ENCODE data around the gene C14orf93. TPM values are rescaled to one million over a fixed set of nuclear protein-coding genes. Genes with fewer than 3 reads are reported as not detected.
A peak's percentile ranks its signal among the peaks of the same experiment; 100 is the strongest.

Gene C14orf93
- total and polyA plus RNA-seq, 5 donors: 4.1 to 11.4 (median 6.6) TPM

GRCh38 chr14:23000860-23001259 is 9.1 kb downstream of the C14orf93 start:
- Histone ChIP-seq H3K9me3 (ENCODE audit: control insufficient read depth, low read length) (no peaks in the 10 kb centered on the region), H3K4me3 (ENCODE audit: low read length) (no peak overlapping the region), H3K27ac (ENCODE audit: low read length) (no peak overlapping the region), H3K27me3 (ENCODE audit: control insufficient read depth, insufficient read depth) (no peaks in the 10 kb centered on the region), H3K4me1 (ENCODE audit: control insufficient read depth, insufficient read depth, low read length) (peaks cover 2% of the 10 kb centered on the region)
- no peak for DNase-seq
- no peak for ATAC-seq
- 98% methylated on average over 2 of the region's 2 CpGs for WGBS
- intact Hi-C loops (cut with DNase I): no loop called here

- WGBS: 71% methylated on average over 16 of the region's 16 CpGs
- Histone ChIP-seq H3K27ac (ENCODE audit: low read length) (no peak overlapping the region), H3K4me1 (ENCODE audit: control insufficient read depth, insufficient read depth, low read length) (peaks cover 2% of the 10 kb centered on the region), H3K4me3 (ENCODE audit: low read length) (no peak overlapping the region), H3K27me3 (ENCODE audit: control insufficient read depth, insufficient read depth) (no peaks in the 10 kb centered on the region), H3K9me3 (ENCODE audit: control insufficient read depth, low read length) (no peaks in the 10 kb centered on the region)
- ATAC-seq (peak; percentile 46 to 50), DNase-seq (no peak)
- intact Hi-C loops (cut with DNase I): no loop called here
These were observed 11.5 kb downstream of the C14orf93 start for GRCh38 chr14:22998329-22999012.

- WGBS: 56% methylated on average over 9 of the region's 9 CpGs
- Histone ChIP-seq H3K4me3 (ENCODE audit: low read length) (no peak overlapping the region), H3K9me3 (ENCODE audit: control insufficient read depth, low read length) (no peaks in the 10 kb centered on the region), H3K4me1 (ENCODE audit: control insufficient read depth, insufficient read depth, low read length) (peaks cover 2% of the 10 kb centered on the region), H3K27ac (ENCODE audit: low read length) (no peak overlapping the region), H3K27me3 (ENCODE audit: control insufficient read depth, insufficient read depth) (no peaks in the 10 kb centered on the region)
- ATAC-seq (peak in 1 of 2 donors; percentile 40), DNase-seq (no peak)
- intact Hi-C loops (cut with DNase I): no loop called here
These were observed 12.1 kb downstream of the C14orf93 start for GRCh38 chr14:22997676-22998323.

GRCh38 chr14:22996768-22997654 is 12.9 kb downstream of the C14orf93 start:
- intact Hi-C loops (cut with DNase I): no loop called here
- Histone ChIP-seq H3K27ac (ENCODE audit: low read length) (no peak overlapping the region), H3K4me1 (ENCODE audit: control insufficient read depth, insufficient read depth, low read length) (peaks cover 2% of the 10 kb centered on the region), H3K4me3 (ENCODE audit: low read length) (no peak overlapping the region), H3K27me3 (ENCODE audit: control insufficient read depth, insufficient read depth) (no peaks in the 10 kb centered on the region), H3K9me3 (ENCODE audit: control insufficient read depth, low read length) (no peaks in the 10 kb centered on the region)
- 76% methylated on average over 11 of the region's 11 CpGs for WGBS
- DNase-seq (no peak), ATAC-seq (no peak)

GRCh38 chr14:22995889-22996625 is 13.9 kb downstream of the C14orf93 start:
- no peak overlapping the region for H3K4me3 ChIP-seq (ENCODE audit: low read length)
- no peaks in the 10 kb centered on the region for H3K9me3 ChIP-seq (ENCODE audit: control insufficient read depth, low read length)
- no peak overlapping the region for H3K27ac ChIP-seq (ENCODE audit: low read length)
- intact Hi-C loops (cut with DNase I): no loop called here
- ATAC-seq (no peak), DNase-seq (no peak)
- no peaks in the 10 kb centered on the region for H3K27me3 ChIP-seq (ENCODE audit: control insufficient read depth, insufficient read depth)
- WGBS: 91% methylated on average over 9 of the region's 9 CpGs
- H3K4me1 ChIP-seq (ENCODE audit: control insufficient read depth, insufficient read depth, low read length): peaks cover 2% of the 10 kb centered on the region

- DNase-seq: no peak
- intact Hi-C loops (cut with DNase I): no loop called here
- ATAC-seq: peak; percentile 36 to 65
- Histone ChIP-seq H3K4me1 (ENCODE audit: control insufficient read depth, insufficient read depth, low read length) (peaks cover 2% of the 10 kb centered on the region), H3K9me3 (ENCODE audit: control insufficient read depth, low read length) (no peaks in the 10 kb centered on the region), H3K27ac (ENCODE audit: low read length) (no peak overlapping the region), H3K27me3 (ENCODE audit: control insufficient read depth, insufficient read depth) (no peaks in the 10 kb centered on the region), H3K4me3 (ENCODE audit: low read length) (no peak overlapping the region)
- WGBS: 7% methylated on average over 4 of the region's 4 CpGs
These were observed 15.1 kb downstream of the C14orf93 start for GRCh38 chr14:22994762-22995275.

GRCh38 chr14:22993517-22993916 is 16.4 kb downstream of the C14orf93 start:
- intact Hi-C loops (cut with DNase I): no loop called here
- DNase-seq (no peak), ATAC-seq (no peak)
- Histone ChIP-seq H3K4me3 (ENCODE audit: low read length) (no peak overlapping the region), H3K27ac (ENCODE audit: low read length) (no peak overlapping the region), H3K9me3 (ENCODE audit: control insufficient read depth, low read length) (no peaks in the 10 kb centered on the region), H3K4me1 (ENCODE audit: control insufficient read depth, insufficient read depth, low read length) (no peaks in the 10 kb centered on the region), H3K27me3 (ENCODE audit: control insufficient read depth, insufficient read depth) (no peaks in the 10 kb centered on the region)

GRCh38 chr14:22991852-22992251 is 18.1 kb downstream of the C14orf93 start:
- Histone ChIP-seq H3K4me3 (ENCODE audit: low read length) (no peak overlapping the region), H3K9me3 (ENCODE audit: control insufficient read depth, low read length) (no peaks in the 10 kb centered on the region), H3K27me3 (ENCODE audit: control insufficient read depth, insufficient read depth) (no peaks in the 10 kb centered on the region), H3K4me1 (ENCODE audit: control insufficient read depth, insufficient read depth, low read length) (no peaks in the 10 kb centered on the region), H3K27ac (ENCODE audit: low read length) (no peak overlapping the region)
- ATAC-seq (no peak), DNase-seq (no peak)
- intact Hi-C loops (cut with DNase I): no loop called here
- WGBS: 92% methylated on average over 8 of the region's 8 CpGs

GRCh38 chr14:22987291-22987690 is 22.7 kb downstream of the C14orf93 start:
- Histone ChIP-seq H3K9me3 (ENCODE audit: control insufficient read depth, low read length) (no peaks in the 10 kb centered on the region), H3K27me3 (ENCODE audit: control insufficient read depth, insufficient read depth) (no peaks in the 10 kb centered on the region), H3K4me1 (ENCODE audit: control insufficient read depth, insufficient read depth, low read length) (no peaks in the 10 kb centered on the region), H3K4me3 (ENCODE audit: low read length) (no peak overlapping the region), H3K27ac (ENCODE audit: low read length) (no peak overlapping the region)
- no peak for DNase-seq
- WGBS: 79% methylated on average over 8 of the region's 8 CpGs
- ATAC-seq: no peak
- intact Hi-C loops (cut with DNase I): loop anchor here (2.0 to 5.0 kb wide), 3 partner anchors 65 to 72 kb away; partner anchors contain the start of gene CDH24 (in 2 of the 4)

- no peak overlapping the region for H3K4me3 ChIP-seq (ENCODE audit: low read length)
- no peaks in the 10 kb centered on the region for H3K9me3 ChIP-seq (ENCODE audit: control insufficient read depth, low read length)
- intact Hi-C loops (cut with DNase I): loop anchor here (2.0 to 5.0 kb wide), 3 partner anchors 66 to 72 kb away; partner anchors contain the start of gene CDH24 (in 2 of the 4)
- no peaks in the 10 kb centered on the region for H3K27me3 ChIP-seq (ENCODE audit: control insufficient read depth, insufficient read depth)
- H3K27ac ChIP-seq (ENCODE audit: low read length): no peak overlapping the region
- no peaks in the 10 kb centered on the region for H3K4me1 ChIP-seq (ENCODE audit: control insufficient read depth, insufficient read depth, low read length)
- peak; percentile 20 to 28 for ATAC-seq
- peak; percentile 84 to 95 (median 89) for DNase-seq
- WGBS: 24% methylated on average over 5 of the region's 5 CpGs
These were observed 23.4 kb downstream of the C14orf93 start for GRCh38 chr14:22986508-22987054.

Data from right cardiac atrium (tissue), 5 donors.